IPS-NIHi7 (cell line): ENCODE results near the gene CEACAM16.
A peak's percentile ranks its signal among the peaks of the same experiment; 100 is the strongest.
"Not testable (repeated sequence)": the region's sequence is repeated elsewhere in the genome, so short reads cannot be mapped to it uniquely, and the experiment has no call there.

ENCODE experiments used
- DNase-seq: peaks from one replicate; pipeline ENCODE4 v3.0.0; 2012; ENCODE audit warnings: mixed read lengths; ENCODE audit errors: extremely low spot score

CEACAM16 gene

GRCh38 chr19:44703336-44704078 lies 4.6 kb downstream of the CEACAM16 start:
- DNase-seq = no peak

GRCh38 chr19:44704982-44705381 lies 6.0 kb downstream of the CEACAM16 start:
- no peak for DNase-seq

- no peak for DNase-seq
Measured at GRCh38 chr19:44705502-44706010, 6.6 kb downstream of the CEACAM16 start.

- DNase-seq = no peak
Measured at GRCh38 chr19:44706506-44707236, 7.7 kb downstream of the CEACAM16 start.

GRCh38 chr19:44707794-44708193 lies 8.8 kb downstream of the CEACAM16 start:
- DNase-seq = no peak

- no peak for DNase-seq
Measured at GRCh38 chr19:44708940-44709339, 10.0 kb downstream of the CEACAM16 start.

GRCh38 chr19:44709434-44710266 lies 10.7 kb downstream of the CEACAM16 start:
- DNase-seq = not testable (repeated sequence)

GRCh38 chr19:44710483-44710882 lies 11.5 kb downstream of the CEACAM16 start:
- no peak for DNase-seq

GRCh38 chr19:44712864-44713515 lies 14.0 kb downstream of the CEACAM16 start:
- peak; percentile 59 for DNase-seq

GRCh38 chr19:44714597-44715169 lies 15.7 kb downstream of the CEACAM16 start:
- DNase-seq = no peak

GRCh38 chr19:44717603-44718002 lies 18.7 kb downstream of the CEACAM16 start:
- DNase-seq = no peak

GRCh38 chr19:44718441-44719261 lies 19.7 kb downstream of the CEACAM16 start:
- peak; percentile 78 for DNase-seq

GRCh38 chr19:44719262-44719701 lies 20.3 kb downstream of the CEACAM16 start:
- DNase-seq = no peak

GRCh38 chr19:44720396-44720795 lies 21.4 kb downstream of the CEACAM16 start:
- not testable (repeated sequence) for DNase-seq

- DNase-seq = no peak
Measured at GRCh38 chr19:44720945-44721344, 22.0 kb downstream of the CEACAM16 start.

- DNase-seq = not testable (repeated sequence)
Measured at GRCh38 chr19:44721369-44721768, 22.4 kb downstream of the CEACAM16 start.

- no peak for DNase-seq
Measured at GRCh38 chr19:44722131-44723121, 23.5 kb downstream of the CEACAM16 start.

GRCh38 chr19:44723299-44723951 lies 24.5 kb downstream of the CEACAM16 start:
- no peak for DNase-seq
